Smooth muscle cell (in vitro differentiated cells): ENCODE measurements around the gene LSS. TPM values are rescaled to one million over a fixed set of nuclear protein-coding genes. Genes with fewer than 3 reads are reported as not detected.
A peak's percentile ranks its signal among the peaks of the same experiment; 100 is the strongest.
"Not testable (repeated sequence)": the region's sequence is repeated elsewhere in the genome, so short reads cannot be mapped to it uniquely, and the experiment has no call there.

ENCODE experiments used
- DNase-seq: peaks from one replicate; lab custom pipeline; 2025; ENCODE audit not compliant: unreplicated experiment; lab: John Stamatoyannopoulos, UW
- H2AFZ ChIP-seq: fragments of 200-600 bp; sonication (generic); 2 replicates; pipeline ENCODE4 v1.6.0; 2016; ENCODE audit warnings: antibody characterized with exemption, low read depth, mild to moderate bottlenecking
- H3F3A ChIP-seq: fragments of 200-600 bp; sonication (generic); 2 replicates; pipeline ENCODE4 v1.6.0; 2017; ENCODE audit warnings: antibody characterized with exemption, low read depth
- H3K27ac ChIP-seq: fragments of 200-600 bp; sonication (generic); 2 replicates; pipeline ENCODE4 v1.5.1; 2016; ENCODE audit warnings: low read depth, mild to moderate bottlenecking
- H3K27me3 ChIP-seq: fragments of 200-600 bp; sonication (generic); 2 replicates; pipeline ENCODE4 v1.6.1; 2016; ENCODE audit warnings: low read depth, mild to moderate bottlenecking
- H3K36me3 ChIP-seq: fragments of 200-600 bp; sonication (generic); 2 replicates; pipeline ENCODE4 v1.5.1; 2016; ENCODE audit warnings: low read depth
- H3K4me1 ChIP-seq: fragments of 200-600 bp; sonication (generic); 2 replicates; pipeline ENCODE4 v1.5.1; 2016; ENCODE audit warnings: low read depth
- H3K4me2 ChIP-seq: fragments of 200-600 bp; sonication (generic); 2 replicates; pipeline ENCODE4 v1.6.0; 2016; ENCODE audit warnings: mild to moderate bottlenecking
- H3K4me3 ChIP-seq: fragments of 200-600 bp; sonication (generic); 2 replicates; pipeline ENCODE4 v1.5.1; 2016; ENCODE audit warnings: mild to moderate bottlenecking
- H3K79me2 ChIP-seq: fragments of 200-600 bp; sonication (generic); 2 replicates; pipeline ENCODE4 v1.6.0; 2016; ENCODE audit warnings: low read depth, mild to moderate bottlenecking
- H3K9ac ChIP-seq: fragments of 200-600 bp; sonication (generic); 2 replicates; pipeline ENCODE4 v1.6.0; 2016; ENCODE audit warnings: low read depth
- H3K9me3 ChIP-seq: fragments of 200-600 bp; sonication (generic); replicated peaks from 2 replicates; pipeline ENCODE4 v1.5.1; 2016; ENCODE audit warnings: low read depth
- H4K20me1 ChIP-seq: fragments of 200-600 bp; sonication (generic); 2 replicates; pipeline ENCODE4 v1.6.0; 2016; ENCODE audit warnings: low read depth
- WGBS: methylation state at CpG from one replicate; pipeline ENCODE4 v1.1.7; 2016; ENCODE audit warnings: low lambda C conversion rate; 5-methylcytosine and 5-hydroxymethylcytosine counted together
- polyA plus RNA-seq: library from polyadenylated mRNA; unstranded; fragments of >200 nt; fragmentation: Nextera tagmentation; extraction: Ambion mirVana; gene quantifications from 2 replicates; pipeline ENCODE4 v1.2.1, GENCODE V29; 2016
- total RNA-seq: library from RNA; depleted of rRNA; stranded (reverse); fragments of >200 nt; gene quantifications from 2 replicates; pipeline ENCODE4 v1.2.3, GENCODE V29; 2014
- TF ChIP-seq, protein P1 (sequence below): fragments of 200-600 bp; sonication (generic); IDR thresholded peaks from 2 replicates; pipeline ENCODE4 v1.5.1; 2017; ENCODE audit warnings: borderline replicate concordance, mild to moderate bottlenecking, antibody characterized with exemption; ENCODE audit not compliant: insufficient read depth, poor library complexity, severe bottlenecking

The LSS gene
- total and polyA plus RNA-seq, 2 experiments from 2014 or later: 21.8 to 37.7 TPM

DNA sequence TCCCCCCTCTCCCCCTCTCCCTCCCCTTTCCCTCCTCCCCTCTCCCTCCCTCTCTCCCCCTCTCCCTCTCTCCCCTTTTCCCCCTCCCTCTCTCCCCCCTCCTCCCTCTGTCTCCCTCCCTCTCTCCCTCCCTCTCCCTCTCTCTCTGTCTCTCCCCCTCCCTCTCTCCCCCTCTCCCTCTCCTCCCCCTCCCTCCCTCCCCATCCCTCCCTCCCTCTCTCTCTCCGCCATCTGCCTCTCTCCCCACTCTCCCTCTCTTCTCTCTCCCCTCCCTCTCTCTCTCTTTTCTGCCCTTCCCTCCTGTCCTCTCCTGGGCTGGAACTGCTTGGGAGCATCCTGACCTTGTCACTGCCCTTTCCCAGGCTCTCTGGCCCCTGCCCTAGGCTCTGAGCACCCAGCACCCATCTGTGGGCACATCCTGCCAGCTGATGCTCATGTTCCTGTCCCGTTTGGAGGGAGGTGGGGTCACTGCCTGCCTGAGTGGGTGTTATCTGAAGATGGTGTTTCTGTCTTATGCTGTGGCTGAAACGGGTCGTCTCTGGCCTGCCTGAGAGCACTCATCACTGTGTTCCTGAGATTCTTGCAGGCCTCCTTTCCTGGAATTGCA lies 84.0 kb downstream of the LSS start:
- peaks cover 19% of the 10 kb centered on the region for H4K20me1 ChIP-seq
- H3F3A ChIP-seq: peaks cover 5% of the 10 kb centered on the region
- no peak overlapping the region for H3K4me2 ChIP-seq
- H3K9ac ChIP-seq: no peak overlapping the region
- H2AFZ ChIP-seq: no peak overlapping the region
- H3K9me3 ChIP-seq: no peaks in the 10 kb centered on the region
- no peaks in the 10 kb centered on the region for H3K79me2 ChIP-seq
- no peak overlapping the region for H3K4me3 ChIP-seq
- no peaks in the 10 kb centered on the region for H3K4me1 ChIP-seq
- TF ChIP-seq, protein P1, sequence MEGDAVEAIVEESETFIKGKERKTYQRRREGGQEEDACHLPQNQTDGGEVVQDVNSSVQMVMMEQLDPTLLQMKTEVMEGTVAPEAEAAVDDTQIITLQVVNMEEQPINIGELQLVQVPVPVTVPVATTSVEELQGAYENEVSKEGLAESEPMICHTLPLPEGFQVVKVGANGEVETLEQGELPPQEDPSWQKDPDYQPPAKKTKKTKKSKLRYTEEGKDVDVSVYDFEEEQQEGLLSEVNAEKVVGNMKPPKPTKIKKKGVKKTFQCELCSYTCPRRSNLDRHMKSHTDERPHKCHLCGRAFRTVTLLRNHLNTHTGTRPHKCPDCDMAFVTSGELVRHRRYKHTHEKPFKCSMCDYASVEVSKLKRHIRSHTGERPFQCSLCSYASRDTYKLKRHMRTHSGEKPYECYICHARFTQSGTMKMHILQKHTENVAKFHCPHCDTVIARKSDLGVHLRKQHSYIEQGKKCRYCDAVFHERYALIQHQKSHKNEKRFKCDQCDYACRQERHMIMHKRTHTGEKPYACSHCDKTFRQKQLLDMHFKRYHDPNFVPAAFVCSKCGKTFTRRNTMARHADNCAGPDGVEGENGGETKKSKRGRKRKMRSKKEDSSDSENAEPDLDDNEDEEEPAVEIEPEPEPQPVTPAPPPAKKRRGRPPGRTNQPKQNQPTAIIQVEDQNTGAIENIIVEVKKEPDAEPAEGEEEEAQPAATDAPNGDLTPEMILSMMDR: no peak
- no peaks in the 10 kb centered on the region for H3K36me3 ChIP-seq
- DNase-seq: no peak
- H3K27me3 ChIP-seq: no peaks in the 10 kb centered on the region
- WGBS: 22% methylated on average over 3 of the region's 4 CpGs
- H3K27ac ChIP-seq: no peak overlapping the region

DNA sequence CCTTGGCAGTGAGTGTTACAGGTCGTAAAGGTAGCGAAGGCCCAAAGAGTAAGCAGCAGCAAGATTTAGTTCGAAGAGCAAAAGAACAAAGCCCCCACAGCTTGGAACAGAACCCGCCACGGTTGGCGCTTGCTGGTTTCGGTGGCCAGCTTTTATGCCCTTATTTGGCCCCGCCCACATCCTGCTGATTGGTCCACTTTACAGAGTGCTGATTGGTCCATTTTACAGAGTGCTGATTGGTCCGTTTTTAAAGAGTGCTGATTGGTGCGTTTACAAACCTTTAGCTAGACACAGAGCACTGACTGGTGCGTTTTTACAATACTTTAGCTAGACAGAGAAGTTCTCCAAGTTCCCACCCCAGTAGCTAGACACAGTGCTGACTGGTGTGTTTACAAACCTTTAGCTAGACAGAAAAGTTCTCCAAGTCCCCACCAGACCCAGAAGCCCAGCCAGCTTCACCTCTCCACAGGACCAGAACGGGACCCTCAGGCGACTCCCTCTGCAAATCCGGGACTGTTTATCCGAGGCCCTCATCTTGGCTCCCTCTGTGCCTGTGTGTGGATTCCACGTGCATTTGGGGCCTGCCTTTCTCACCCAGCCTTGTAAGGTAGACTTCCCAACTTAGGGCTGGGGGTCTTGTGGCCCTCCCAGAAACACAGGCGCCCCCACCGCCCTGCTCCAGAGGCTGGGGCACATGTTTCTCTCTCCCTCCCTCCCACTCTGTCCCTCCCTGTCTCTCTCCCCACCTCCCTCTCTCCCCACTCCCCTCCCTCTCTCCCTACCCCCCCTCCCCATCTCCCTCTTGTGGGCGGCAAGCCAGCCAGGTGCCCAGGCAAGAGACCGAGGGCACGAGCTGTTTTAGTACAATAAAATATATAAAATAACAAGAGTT lies 85.7 kb downstream of the LSS start:
- H3K4me2 ChIP-seq: peak overlapping the region; percentile 81
- H3K4me3 ChIP-seq: peak overlapping the region; percentile 39
- H3K9me3 ChIP-seq: no peaks in the 10 kb centered on the region
- H3K9ac ChIP-seq: no peak overlapping the region
- peak overlapping the region; percentile 58 for H3K27ac ChIP-seq
- no peaks in the 10 kb centered on the region for H3K36me3 ChIP-seq
- H2AFZ ChIP-seq: no peak overlapping the region
- DNase-seq: no peak
- WGBS: 72% methylated on average over 18 of the region's 21 CpGs
- no peaks in the 10 kb centered on the region for H3K4me1 ChIP-seq
- peaks cover 21% of the 10 kb centered on the region for H4K20me1 ChIP-seq
- no peaks in the 10 kb centered on the region for H3K27me3 ChIP-seq
- TF ChIP-seq, protein P1: no peak
- no peaks in the 10 kb centered on the region for H3K79me2 ChIP-seq
- peaks cover 5% of the 10 kb centered on the region for H3F3A ChIP-seq

DNA sequence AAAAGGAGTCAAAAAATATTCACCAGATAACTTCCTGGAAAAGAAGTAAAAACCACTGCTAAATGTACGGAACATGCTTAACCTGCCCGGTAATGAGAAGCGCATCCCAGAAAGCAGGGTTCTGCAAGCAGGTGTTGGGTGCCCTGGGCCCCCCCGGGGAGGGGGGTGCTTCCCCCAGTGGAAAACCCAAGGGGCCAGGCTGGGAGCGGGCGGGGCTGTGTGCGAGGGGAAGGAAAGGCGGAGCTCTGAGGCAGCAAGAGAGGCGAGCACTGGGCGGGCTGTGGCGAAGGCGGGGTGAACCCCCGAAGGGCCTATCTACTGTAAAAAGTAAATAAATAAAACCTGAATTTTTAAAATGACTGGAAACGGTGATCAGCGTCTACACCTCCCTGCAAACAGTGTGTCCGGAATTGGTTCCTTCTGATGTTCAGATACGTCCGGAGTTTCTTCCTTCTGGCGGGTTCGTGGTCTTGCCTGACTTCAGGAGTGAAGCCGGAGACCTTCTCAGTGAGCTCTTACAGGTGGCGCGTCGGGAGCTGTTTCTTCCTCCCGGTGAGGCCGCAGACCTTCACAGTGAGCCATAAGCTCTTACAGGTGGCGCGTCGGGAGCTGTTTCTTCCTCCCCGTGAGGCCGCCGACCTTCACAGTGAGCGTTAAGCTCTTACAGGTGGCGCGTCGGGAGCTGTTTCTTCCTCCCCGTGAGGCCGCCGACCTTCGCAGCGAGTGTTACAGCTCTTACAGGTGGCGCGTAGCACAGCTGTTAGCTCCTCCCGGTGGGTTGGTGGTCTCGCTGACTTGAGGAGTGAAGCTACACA lies 86.6 kb downstream of the LSS start:
- Histone ChIP-seq H3K4me2 (peak overlapping the region; percentile 81), H3K4me1 (no peaks in the 10 kb centered on the region), H3K27me3 (no peaks in the 10 kb centered on the region), H3K9ac (no peak overlapping the region), H3K9me3 (no peaks in the 10 kb centered on the region), H3F3A (peaks cover 5% of the 10 kb centered on the region), H3K79me2 (no peaks in the 10 kb centered on the region), H3K36me3 (no peaks in the 10 kb centered on the region), H3K4me3 (peak overlapping the region; percentile 39), H4K20me1 (peaks cover 21% of the 10 kb centered on the region), H2AFZ (no peak overlapping the region), H3K27ac (no peak overlapping the region)
- DNase-seq: no peak
- TF ChIP-seq, protein P1: no peak
- 54% methylated on average over 43 of the region's 45 CpGs for WGBS

DNA sequence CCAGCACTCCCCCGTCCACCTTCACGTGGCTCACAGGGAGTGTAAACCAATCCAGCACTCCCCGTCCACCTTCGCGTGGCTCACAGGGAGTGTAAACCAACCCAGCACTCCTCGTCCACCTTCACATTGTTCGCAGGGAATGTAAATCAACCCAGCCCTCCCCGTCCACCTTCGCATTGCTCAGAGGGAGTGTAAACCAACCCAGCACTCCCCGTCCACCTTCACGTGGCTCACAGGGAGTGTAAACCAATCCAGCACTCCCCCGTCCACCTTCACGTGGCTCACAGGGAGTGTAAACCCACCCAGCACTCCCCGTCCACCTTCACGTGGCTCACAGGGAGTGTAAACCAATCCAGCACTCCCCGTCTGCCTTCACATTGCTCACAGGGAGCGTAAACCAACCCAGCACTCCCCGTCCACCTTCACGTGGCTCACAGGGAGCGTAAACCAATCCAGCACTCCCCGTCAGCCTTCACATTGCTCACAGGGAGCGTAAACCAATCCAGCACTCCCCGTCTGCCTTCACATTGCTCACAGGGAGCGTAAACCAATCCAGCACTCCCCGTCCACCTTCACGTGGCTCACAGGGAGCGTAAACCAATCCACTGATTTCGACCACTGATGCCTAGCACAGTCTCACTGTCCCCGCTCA lies 88.1 kb downstream of the LSS start:
- not testable (repeated sequence) for DNase-seq, H3K79me2 ChIP-seq, H3K36me3 ChIP-seq, H3K9me3 ChIP-seq, H3K9ac ChIP-seq, H3K4me3 ChIP-seq, H2AFZ ChIP-seq, H3F3A ChIP-seq, H3K27me3 ChIP-seq, H3K27ac ChIP-seq, H3K4me1 ChIP-seq
- H4K20me1 ChIP-seq: peaks cover 21% of the 10 kb centered on the region
- H3K4me2 ChIP-seq: peak overlapping the region; percentile 81
- WGBS: 46% methylated on average over 29 of the region's 29 CpGs
